Tibial artery (tissue), 4 donors: Measurements from ENCODE around the gene PSMA2.

Experiments
- DNase-seq, 2 donors: peaks; one replicate each; pipeline ENCODE4 v3.0.0-alpha.2; 2019
- H3K27ac ChIP-seq, 2 donors: fragments of 200-600 bp; sonication (generic) in 1 of 2; 1 replicate in 1 of 2; 2 replicates in 1 of 2; pipeline ENCODE4 v1.5.1; 2018 to 2019; ENCODE audit warnings: mild to moderate bottlenecking in 1 of 2
- H3K27me3 ChIP-seq, 2 donors: fragments of 200-600 bp; sonication (generic) in 1 of 2; one replicate each; pipeline versions ENCODE4 v1.5.1 to v1.6.0; 2016 to 2019
- H3K36me3 ChIP-seq, 3 donors: fragments of 200-600 bp; sonication (generic) in 2 of 3; one replicate each; pipeline ENCODE4 v1.5.1; 2016 to 2019; ENCODE audit warnings: mild to moderate bottlenecking in 2 of 3
- H3K4me1 ChIP-seq, 4 donors: fragments of 200-600 bp; sonication (generic) in 2 of 4; 1 replicate in 3 of 4; 2 replicates in 1 of 4; pipeline ENCODE4 v1.5.1; 2016 to 2019
- H3K4me3 ChIP-seq, 2 donors: fragments of 200-600 bp; sonication (generic) in 1 of 2; 1 replicate in 1 of 2; 2 replicates in 1 of 2; pipeline ENCODE4 v1.5.1; 2018 to 2019; ENCODE audit warnings: mild to moderate bottlenecking in 2 of 2
- H3K9me3 ChIP-seq, 3 donors: fragments of 200-600 bp; sonication (generic) in 1 of 3; one replicate each; pipeline ENCODE4 v1.5.1; 2016 to 2019
- CTCF ChIP-seq, 2 experiments: fragments of 200-600 bp in 1 of 2; fragments of 450-650 bp in 1 of 2; IDR thresholded peaks; one replicate each; pipeline ENCODE4 v1.5.1; 2017 to 2019; ENCODE audit warnings: antibody characterized with exemption in 2 of 2, mild to moderate bottlenecking in 1 of 2, moderate library complexity in 1 of 2
- intact Hi-C: fragments of 100-400 bp; cut with DNase I; formaldehyde crosslinking; loops from one replicate; pipeline ENCODE4 v1.15.0; 2023; ENCODE audit warnings: low total_unique reads

The PSMA2 gene

GRCh38 chr7:42950417-42950816 is 18.4 kb upstream of the PSMA2 start:
- Histone ChIP-seq H3K4me1 (peaks cover 0 to 9% (median 2%) of the 10 kb centered on the region in 4 donors), H3K27me3 (no peaks in the 10 kb centered on the region), H3K4me3 (no peak overlapping the region), H3K9me3 (no peaks in the 10 kb centered on the region), H3K27ac (no peak overlapping the region), H3K36me3 (no peaks in the 10 kb centered on the region)
- intact Hi-C loops = no loop called here
- no peak for DNase-seq
- TF ChIP-seq CTCF (IDR thresholded peaks at IDR 0.05) = no peak

- TF ChIP-seq CTCF (IDR thresholded peaks at IDR 0.05) = no peak
- DNase-seq = no peak
- H3K27ac ChIP-seq = no peak overlapping the region
- no peaks in the 10 kb centered on the region for H3K9me3 ChIP-seq
- no peaks in the 10 kb centered on the region for H3K27me3 ChIP-seq
- peaks cover 0 to 13% (median 2%) of the 10 kb centered on the region in 4 donors for H3K4me1 ChIP-seq
- intact Hi-C loops = loop anchor here (10.0 kb wide), 1 partner anchor 317 kb away; no protein-coding TSS in a partner anchor
- H3K4me3 ChIP-seq = no peak overlapping the region
- no peaks in the 10 kb centered on the region for H3K36me3 ChIP-seq
Measured at GRCh38 chr7:42947521-42947920, 15.5 kb upstream of the PSMA2 start.

GRCh38 chr7:42946627-42946950 is 14.6 kb upstream of the PSMA2 start:
- intact Hi-C loops = loop anchor here (10.0 kb wide), 1 partner anchor 318 kb away; no protein-coding TSS in a partner anchor
- no peaks in the 10 kb centered on the region for H3K9me3 ChIP-seq
- no peak for TF ChIP-seq CTCF (IDR thresholded peaks at IDR 0.05)
- no peaks in the 10 kb centered on the region for H3K36me3 ChIP-seq
- no peak for DNase-seq
- H3K27me3 ChIP-seq = no peaks in the 10 kb centered on the region
- no peak overlapping the region for H3K4me3 ChIP-seq
- no peak overlapping the region for H3K27ac ChIP-seq
- H3K4me1 ChIP-seq = peaks cover 0 to 13% (median 2%) of the 10 kb centered on the region in 4 donors

GRCh38 chr7:42945821-42946626 is 14.1 kb upstream of the PSMA2 start:
- Histone ChIP-seq H3K9me3 (no peaks in the 10 kb centered on the region), H3K4me3 (peak overlapping the region in 1 of 2 donors; percentile 12), H3K4me1 (peaks cover 0 to 13% (median 2%) of the 10 kb centered on the region in 4 donors), H3K27me3 (no peaks in the 10 kb centered on the region), H3K27ac (no peak overlapping the region), H3K36me3 (no peaks in the 10 kb centered on the region)
- DNase-seq = no peak
- no peak for TF ChIP-seq CTCF (IDR thresholded peaks at IDR 0.05)
- intact Hi-C loops = loop anchor here (10.0 kb wide), 1 partner anchor 319 kb away; no protein-coding TSS in a partner anchor

GRCh38 chr7:42940985-42941847 is 9.2 kb upstream of the PSMA2 start:
- H3K27ac ChIP-seq = no peak overlapping the region
- peak; percentile 77 to 80 for TF ChIP-seq CTCF (IDR thresholded peaks at IDR 0.05)
- peaks cover 27 to 37% (median 29%) of the 10 kb centered on the region in 3 donors for H3K36me3 ChIP-seq
- H3K4me3 ChIP-seq = no peak overlapping the region
- intact Hi-C loops = loop anchor here (10.0 kb wide), 1 partner anchor 324 kb away; no protein-coding TSS in a partner anchor
- peaks cover 0 to 12% (median 2%) of the 10 kb centered on the region in 4 donors for H3K4me1 ChIP-seq
- no peaks in the 10 kb centered on the region for H3K27me3 ChIP-seq
- DNase-seq = peak; percentile 73 to 83
- H3K9me3 ChIP-seq = no peaks in the 10 kb centered on the region
